Endothelial cell of umbilical vein (primary cell): ENCODE measurements around the gene SLC38A8.

Experiments
- CTCF ChIP-seq, 2 donors: IDR thresholded peaks; 1 replicate in 1 of 2; 2 replicates in 1 of 2; pipeline ENCODE4 v1.5.1; 2011; ENCODE audit warnings: low read length in 2 of 2, mild to moderate bottlenecking in 2 of 2, moderate library complexity in 2 of 2, control low read depth in 1 of 2, inconsistent platforms in 1 of 2, low read depth in 1 of 2; ENCODE audit not compliant: insufficient read depth in 1 of 2; ENCODE audit errors: extremely low read depth in 1 of 2
- GATA2 ChIP-seq: IDR thresholded peaks from 2 replicates; pipeline ENCODE4 v1.7.0; 2011; ENCODE audit warnings: low read depth, mild to moderate bottlenecking, moderate library complexity, mixed read lengths, low read length; ENCODE audit not compliant: insufficient read length, insufficient read depth
- POLR2A ChIP-seq: IDR thresholded peaks from 2 replicates; pipeline ENCODE4 v1.6.1; 2012; ENCODE audit warnings: low read depth, mild to moderate bottlenecking, control low read depth, low read length
- POLR2AphosphoS5 ChIP-seq: IDR thresholded peaks from 2 replicates; pipeline ENCODE4 v1.6.1; 2012; ENCODE audit warnings: low read depth, mild to moderate bottlenecking, control low read depth, low read length, moderate library complexity; ENCODE audit not compliant: insufficient read depth

- no peak for TF ChIP-seq POLR2A
- no peak for TF ChIP-seq CTCF (IDR thresholded peaks at IDR 0.05; ENCODE audit: extremely low read depth in 1 of 2, insufficient read depth in 1 of 2, low read depth in 1 of 2, low read length in 2 of 2)
- TF ChIP-seq POLR2AphosphoS5: no peak
- no peak for TF ChIP-seq GATA2
Measured at GRCh38 chr16:84054271-84054670, 11.7 kb upstream of the SLC38A8 start.
